NCI-H82 treated with DMSO at 0.1 percent for 48 hours (cell line): ENCODE data around the gene TAX1BP3.

Experiments
- DNase-seq: peaks from one replicate; lab custom pipeline; 2025; ENCODE audit not compliant: unreplicated experiment; lab: John Stamatoyannopoulos, UW

TAX1BP3 gene

GRCh38 chr17:3630781-3631180, 37.6 kb downstream of the TAX1BP3 start:
- DNase-seq: no peak

- no peak for DNase-seq
These were observed 40.6 kb downstream of the TAX1BP3 start for GRCh38 chr17:3627769-3628167.

- DNase-seq: no peak
These were observed 41.3 kb downstream of the TAX1BP3 start for GRCh38 chr17:3626831-3627768.

- no peak for DNase-seq
These were observed 45.3 kb downstream of the TAX1BP3 start for GRCh38 chr17:3622977-3623594.

GRCh38 chr17:3621146-3621720, 47.1 kb downstream of the TAX1BP3 start:
- DNase-seq: no peak

GRCh38 chr17:3615160-3615870, 53.1 kb downstream of the TAX1BP3 start:
- DNase-seq: no peak

GRCh38 chr17:3613124-3613523, 55.3 kb downstream of the TAX1BP3 start:
- no peak for DNase-seq
